Thoracic aorta (tissue), 2 donors: Measurements from ENCODE around the gene TMCO4. TPM values are rescaled to one million over a fixed set of nuclear protein-coding genes. Genes with fewer than 3 reads are reported as not detected.

Experiments used
- ATAC-seq: fragments of 150-250 bp; one replicate; pipeline ENCODE4 v1.8.0; 2017; ENCODE audit warnings: low read depth; ENCODE audit not compliant: insufficient number of reproducible peaks, low FRiP score
- DNase-seq: peaks from one replicate; pipeline ENCODE4 v3.0.0-alpha.2; 2020; ENCODE audit warnings: low spot score
- H3K27ac ChIP-seq, 2 donors: fragments of 200-600 bp; sonication (generic); 1 replicate in 1 of 2; 2 replicates in 1 of 2; pipeline ENCODE4 v1.5.1; 2016; ENCODE audit warnings: mild to moderate bottlenecking in 2 of 2, moderate library complexity in 2 of 2
- H3K27me3 ChIP-seq: fragments of 200-600 bp; sonication (generic); replicated peaks from 2 replicates; pipeline ENCODE4 v1.6.0; 2016; ENCODE audit warnings: mild to moderate bottlenecking; ENCODE audit not compliant: insufficient read depth
- H3K36me3 ChIP-seq: fragments of 200-600 bp; sonication (generic); one replicate; pipeline ENCODE4 v1.5.1; 2016
- H3K4me1 ChIP-seq, 2 donors: fragments of 200-600 bp; sonication (generic); 1 replicate in 1 of 2; 2 replicates in 1 of 2; pipeline versions ENCODE4 v1.5.1 to v1.6.0; 2016; ENCODE audit warnings: low read depth in 2 of 2, mild to moderate bottlenecking in 1 of 2; ENCODE audit not compliant: control insufficient read depth in 1 of 2
- H3K4me3 ChIP-seq: fragments of 200-600 bp; sonication (generic); 2 replicates; pipeline ENCODE4 v1.5.1; 2016; ENCODE audit warnings: mild to moderate bottlenecking
- H3K9me3 ChIP-seq: fragments of 200-600 bp; sonication (generic); 2 replicates; pipeline ENCODE4 v1.5.1; 2016
- total RNA-seq, 2 donors: library from RNA; depleted of rRNA; stranded (reverse); fragments of >200 nt; gene quantifications; one replicate each; pipeline versions ENCODE4 v1.1.0 to v1.2.3, GENCODE V29; 2016
- TF ChIP-seq, protein P1 (sequence below): fragments of 200-600 bp; sonication (generic); IDR thresholded peaks from one replicate; pipeline ENCODE4 v1.5.1; 2019; ENCODE audit warnings: antibody characterized with exemption

Gene TMCO4
- total RNA-seq, 2 donors from 2014 or later = 33.2 to 33.4 TPM

- peaks cover 4% of the 10 kb centered on the region for H3K36me3 ChIP-seq
- no peak overlapping the region for H3K4me3 ChIP-seq
- peak overlapping the region; percentile 86 to 90 for H3K27ac ChIP-seq
- no peaks in the 10 kb centered on the region for H3K9me3 ChIP-seq
- DNase-seq = no peak
- TF ChIP-seq, protein P1, sequence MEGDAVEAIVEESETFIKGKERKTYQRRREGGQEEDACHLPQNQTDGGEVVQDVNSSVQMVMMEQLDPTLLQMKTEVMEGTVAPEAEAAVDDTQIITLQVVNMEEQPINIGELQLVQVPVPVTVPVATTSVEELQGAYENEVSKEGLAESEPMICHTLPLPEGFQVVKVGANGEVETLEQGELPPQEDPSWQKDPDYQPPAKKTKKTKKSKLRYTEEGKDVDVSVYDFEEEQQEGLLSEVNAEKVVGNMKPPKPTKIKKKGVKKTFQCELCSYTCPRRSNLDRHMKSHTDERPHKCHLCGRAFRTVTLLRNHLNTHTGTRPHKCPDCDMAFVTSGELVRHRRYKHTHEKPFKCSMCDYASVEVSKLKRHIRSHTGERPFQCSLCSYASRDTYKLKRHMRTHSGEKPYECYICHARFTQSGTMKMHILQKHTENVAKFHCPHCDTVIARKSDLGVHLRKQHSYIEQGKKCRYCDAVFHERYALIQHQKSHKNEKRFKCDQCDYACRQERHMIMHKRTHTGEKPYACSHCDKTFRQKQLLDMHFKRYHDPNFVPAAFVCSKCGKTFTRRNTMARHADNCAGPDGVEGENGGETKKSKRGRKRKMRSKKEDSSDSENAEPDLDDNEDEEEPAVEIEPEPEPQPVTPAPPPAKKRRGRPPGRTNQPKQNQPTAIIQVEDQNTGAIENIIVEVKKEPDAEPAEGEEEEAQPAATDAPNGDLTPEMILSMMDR = no peak
- peaks cover 32 to 53% of the 10 kb centered on the region in 2 donors for H3K4me1 ChIP-seq
- ATAC-seq = no peak
- no peaks in the 10 kb centered on the region for H3K27me3 ChIP-seq
Observed at GRCh38 chr1:19737104-19737825, 62.5 kb downstream of the TMCO4 start.

DNA sequence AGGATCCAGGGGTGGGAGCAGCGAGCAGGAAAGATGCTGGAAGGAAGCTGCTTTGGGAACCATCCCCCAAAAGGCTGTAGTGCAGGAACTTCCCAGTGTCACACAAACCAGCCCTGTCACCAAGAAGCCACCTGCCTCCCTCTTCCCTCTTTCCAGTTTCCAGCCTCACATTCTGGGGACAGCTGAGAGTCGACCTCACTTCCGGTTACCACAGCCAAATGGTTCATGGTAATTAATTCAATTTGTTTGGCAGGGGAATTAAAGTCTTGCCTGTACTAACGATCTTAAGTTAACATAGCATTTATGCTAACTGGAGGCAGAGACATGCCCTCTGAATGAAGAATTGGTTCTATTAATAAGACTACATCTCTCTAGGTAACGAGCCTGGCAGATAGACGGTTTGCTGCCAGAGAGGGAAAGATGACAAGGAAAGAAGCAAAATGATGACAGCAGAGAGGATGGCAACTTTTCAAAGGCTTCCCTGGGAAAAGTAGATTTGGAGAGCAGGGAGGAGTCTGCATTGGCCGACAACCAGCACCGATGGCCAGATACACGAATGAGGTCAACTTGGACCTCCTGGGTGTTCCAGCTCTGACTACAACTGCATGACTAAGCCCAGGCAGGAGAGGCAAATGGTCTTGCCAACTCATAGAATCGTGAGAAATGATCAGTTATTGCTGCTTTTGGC is 64.1 kb downstream of the TMCO4 start:
- Histone ChIP-seq H3K27me3 (no peaks in the 10 kb centered on the region), H3K4me3 (no peak overlapping the region), H3K9me3 (no peaks in the 10 kb centered on the region), H3K4me1 (peaks cover 32 to 53% of the 10 kb centered on the region in 2 donors), H3K36me3 (peaks cover 4% of the 10 kb centered on the region), H3K27ac (peak overlapping the region; percentile 86 to 90)
- peak; percentile 82 for ATAC-seq
- peak; percentile 69 for DNase-seq
- TF ChIP-seq, protein P1 = no peak

GRCh38 chr1:19734472-19734999 is 65.2 kb downstream of the TMCO4 start:
- no peaks in the 10 kb centered on the region for H3K27me3 ChIP-seq
- H3K9me3 ChIP-seq = no peaks in the 10 kb centered on the region
- DNase-seq (no peak), ATAC-seq (no peak)
- no peaks in the 10 kb centered on the region for H3K36me3 ChIP-seq
- TF ChIP-seq, protein P1 = no peak
- peak overlapping the region; percentile 86 to 90 for H3K27ac ChIP-seq
- H3K4me3 ChIP-seq = no peak overlapping the region
- H3K4me1 ChIP-seq = peaks cover 32 to 53% of the 10 kb centered on the region in 2 donors

GRCh38 chr1:19734056-19734455 is 65.7 kb downstream of the TMCO4 start:
- Histone ChIP-seq H3K36me3 (no peaks in the 10 kb centered on the region), H3K4me1 (peaks cover 32 to 57% of the 10 kb centered on the region in 2 donors), H3K27me3 (no peaks in the 10 kb centered on the region), H3K4me3 (no peak overlapping the region), H3K9me3 (no peaks in the 10 kb centered on the region), H3K27ac (peak overlapping the region; percentile 86 to 90)
- TF ChIP-seq, protein P1 = no peak
- DNase-seq (no peak), ATAC-seq (no peak)

DNA sequence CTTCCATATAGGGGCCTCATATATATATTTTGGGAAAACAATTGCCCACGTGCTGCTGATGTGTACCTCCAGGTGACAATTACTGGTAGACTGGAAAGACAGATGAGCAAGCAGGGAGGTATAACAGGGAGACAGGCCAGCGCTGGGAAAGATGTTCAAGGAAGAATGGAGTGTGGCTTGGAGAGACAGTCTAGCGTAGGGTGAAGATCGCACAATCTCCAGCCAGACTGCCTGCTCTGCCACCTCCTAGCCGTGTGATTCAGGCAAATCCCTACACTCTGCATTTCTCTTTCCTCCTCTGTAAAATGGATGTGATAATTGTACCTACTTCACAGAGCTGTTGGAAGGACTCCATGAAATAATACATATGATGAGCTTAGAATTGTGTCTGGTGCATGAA is 66.1 kb downstream of the TMCO4 start:
- Histone ChIP-seq H3K4me3 (no peak overlapping the region), H3K27me3 (no peaks in the 10 kb centered on the region), H3K27ac (peak overlapping the region; percentile 86 to 90), H3K36me3 (no peaks in the 10 kb centered on the region), H3K4me1 (peaks cover 36 to 57% of the 10 kb centered on the region in 2 donors), H3K9me3 (no peaks in the 10 kb centered on the region)
- DNase-seq (no peak), ATAC-seq (no peak)
- TF ChIP-seq, protein P1 = no peak
